Measurements from ENCODE around the gene TOP2A.

TOP2A gene

GRCh38 chr17:40345161-40345993 lies 72.3 kb downstream of the TOP2A start:
- DNase-seq = no peak

- DNase-seq = no peak
Observed at GRCh38 chr17:40344421-40345160, 73.1 kb downstream of the TOP2A start.

GRCh38 chr17:40343219-40344119 lies 74.2 kb downstream of the TOP2A start:
- DNase-seq = no peak

- DNase-seq = no peak
Observed at GRCh38 chr17:40342504-40343218, 75.0 kb downstream of the TOP2A start.

GRCh38 chr17:40341808-40342503 lies 75.7 kb downstream of the TOP2A start:
- no peak for DNase-seq

GRCh38 chr17:40340880-40341807 lies 76.6 kb downstream of the TOP2A start:
- DNase-seq = no peak

GRCh38 chr17:40340327-40340726 lies 77.4 kb downstream of the TOP2A start:
- DNase-seq = no peak

- no peak for DNase-seq
Observed at GRCh38 chr17:40338941-40339649, 78.6 kb downstream of the TOP2A start.

Measured in SIG-M5 (cell line).